OCI-LY3 (cell line): ENCODE measurements around the gene PTPRN2.

Source experiments
- H2AFZ ChIP-seq: fragments of 200-600, 300-600 bp; shearing (Covaris generic); 2 replicates; pipeline ENCODE4 v1.6.0; 2014; ENCODE audit warnings: antibody characterized with exemption, low read depth, low read length
- H3K27ac ChIP-seq: fragments of 200-600, 300-600 bp; sonication (generic); 2 replicates; pipeline ENCODE4 v1.5.1; 2014; ENCODE audit warnings: mild to moderate bottlenecking, low read length, moderate library complexity, mixed read lengths
- H3K27me3 ChIP-seq: fragments of 200-600, 300-600 bp; sonication (generic); 2 replicates; pipeline ENCODE4 v1.6.1; 2014; ENCODE audit warnings: low read depth, low read length, mixed read lengths
- H3K36me3 ChIP-seq: fragments of 200-600, 300-600 bp; sonication (generic); replicated peaks from 2 replicates; pipeline ENCODE3; 2014; ENCODE audit warnings: low read depth, low read length, mixed read lengths
- H3K4me1 ChIP-seq: fragments of 300-600, 200-600 bp; sonication (generic); 2 replicates; pipeline ENCODE4 v1.6.1; 2014; ENCODE audit warnings: low read length, mixed read lengths
- H3K4me2 ChIP-seq: fragments of 200-600, 300-600 bp; sonication (generic); 2 replicates; pipeline ENCODE4 v1.6.1; 2014; ENCODE audit warnings: low read length, mixed read lengths
- H3K4me3 ChIP-seq: fragments of 300-600, 200-600 bp; sonication (generic); 2 replicates; pipeline ENCODE4 v1.5.1; 2014; ENCODE audit warnings: antibody characterized with exemption, mild to moderate bottlenecking, low read length, moderate library complexity
- H3K79me2 ChIP-seq: fragments of 300-600, 200-600 bp; shearing (Covaris generic); 2 replicates; pipeline ENCODE4 v1.6.1; 2014; ENCODE audit warnings: mild to moderate bottlenecking, low read length, mixed read lengths
- H3K9ac ChIP-seq: fragments of 300-600, 200-600 bp; shearing (Covaris generic); 2 replicates; pipeline ENCODE4 v1.6.0; 2014; ENCODE audit warnings: mild to moderate bottlenecking, low read length, moderate library complexity
- H3K9me3 ChIP-seq: fragments of 200-600, 300-600 bp; shearing (Covaris generic); 2 replicates; pipeline ENCODE4 v1.6.1; 2014; ENCODE audit warnings: low read length, mixed read lengths; ENCODE audit not compliant: insufficient read depth
- H4K20me1 ChIP-seq: fragments of 200-600, 300-600 bp; sonication (generic); 2 replicates; pipeline ENCODE4 v1.6.1; 2016; ENCODE audit warnings: low read length, mixed read lengths; ENCODE audit not compliant: insufficient read depth
- EZH2phosphoT487 ChIP-seq: fragments of 200-600 bp; shearing (Covaris generic); IDR thresholded peaks from 2 replicates; pipeline ENCODE4 v1.6.1; 2018; ENCODE audit warnings: antibody characterized with exemption, mixed run types, low read depth
- TF ChIP-seq, protein P1 (sequence below): fragments of 200-600, 300-600 bp; sonication (generic); IDR thresholded peaks from 2 replicates; pipeline ENCODE4 v1.5.1; 2014; ENCODE audit warnings: antibody characterized with exemption, low read length, low read depth

Gene PTPRN2

DNA sequence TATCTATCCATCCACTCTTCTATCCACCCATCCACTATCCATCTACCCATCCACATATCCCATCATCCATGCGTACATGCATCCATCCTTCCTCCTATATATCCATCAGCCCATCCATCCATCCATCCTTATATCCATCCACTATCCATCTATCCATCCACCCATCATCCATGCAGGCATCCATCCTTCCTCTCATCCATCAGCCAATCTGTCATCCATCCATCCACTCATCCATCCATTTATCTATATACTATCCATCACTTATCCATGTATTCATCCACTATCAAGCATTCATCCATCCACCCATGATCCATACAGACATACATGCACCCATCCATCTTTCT is 765.0 kb downstream of the PTPRN2 start:
- Histone ChIP-seq H2AFZ (no peak overlapping the region), H3K9ac (no peak overlapping the region), H3K4me2 (no peak overlapping the region), H3K4me3 (no peak overlapping the region), H3K27me3 (no peaks in the 10 kb centered on the region), H3K36me3 (no peaks in the 10 kb centered on the region), H3K9me3 (no peaks in the 10 kb centered on the region; the same call in 1 of the 2 replicates), H3K4me1 (no peaks in the 10 kb centered on the region), H3K79me2 (no peaks in the 10 kb centered on the region), H3K27ac (no peak overlapping the region), H4K20me1 (no peaks in the 10 kb centered on the region)
- TF ChIP-seq EZH2phosphoT487: no peak
- TF ChIP-seq, protein P1, sequence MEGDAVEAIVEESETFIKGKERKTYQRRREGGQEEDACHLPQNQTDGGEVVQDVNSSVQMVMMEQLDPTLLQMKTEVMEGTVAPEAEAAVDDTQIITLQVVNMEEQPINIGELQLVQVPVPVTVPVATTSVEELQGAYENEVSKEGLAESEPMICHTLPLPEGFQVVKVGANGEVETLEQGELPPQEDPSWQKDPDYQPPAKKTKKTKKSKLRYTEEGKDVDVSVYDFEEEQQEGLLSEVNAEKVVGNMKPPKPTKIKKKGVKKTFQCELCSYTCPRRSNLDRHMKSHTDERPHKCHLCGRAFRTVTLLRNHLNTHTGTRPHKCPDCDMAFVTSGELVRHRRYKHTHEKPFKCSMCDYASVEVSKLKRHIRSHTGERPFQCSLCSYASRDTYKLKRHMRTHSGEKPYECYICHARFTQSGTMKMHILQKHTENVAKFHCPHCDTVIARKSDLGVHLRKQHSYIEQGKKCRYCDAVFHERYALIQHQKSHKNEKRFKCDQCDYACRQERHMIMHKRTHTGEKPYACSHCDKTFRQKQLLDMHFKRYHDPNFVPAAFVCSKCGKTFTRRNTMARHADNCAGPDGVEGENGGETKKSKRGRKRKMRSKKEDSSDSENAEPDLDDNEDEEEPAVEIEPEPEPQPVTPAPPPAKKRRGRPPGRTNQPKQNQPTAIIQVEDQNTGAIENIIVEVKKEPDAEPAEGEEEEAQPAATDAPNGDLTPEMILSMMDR: no peak

DNA sequence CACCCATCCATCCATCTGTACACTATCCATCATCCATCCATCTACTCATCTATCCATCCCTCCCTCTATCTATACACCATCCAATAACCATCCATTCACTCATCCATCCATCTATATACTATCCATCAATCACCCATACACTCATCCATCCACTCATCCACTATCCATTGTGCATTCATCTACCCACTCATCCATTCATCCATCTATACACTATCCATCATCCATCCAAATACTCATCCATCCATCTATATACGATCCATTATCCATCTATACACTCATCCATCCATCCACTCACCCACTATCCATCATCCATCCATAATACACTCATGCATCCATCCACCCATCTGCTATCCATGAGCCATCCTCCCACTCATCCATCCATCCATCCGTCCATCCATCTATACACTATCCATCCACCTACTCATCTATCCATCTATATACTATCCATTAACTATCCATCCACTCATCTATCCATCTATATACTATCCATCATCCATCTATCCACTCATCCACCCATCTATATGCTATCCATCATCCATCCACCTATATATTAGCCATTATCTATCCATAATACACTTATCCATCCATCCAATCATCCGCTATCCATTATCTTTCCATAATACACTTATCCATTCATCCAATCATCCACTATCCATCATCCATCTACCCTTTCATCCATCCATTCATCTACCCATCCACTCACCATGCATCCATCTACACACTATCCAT is 765.5 kb downstream of the PTPRN2 start:
- Histone ChIP-seq H3K36me3 (no peaks in the 10 kb centered on the region), H3K27me3 (no peaks in the 10 kb centered on the region), H3K4me3 (no peak overlapping the region), H3K4me2 (no peak overlapping the region), H3K9ac (no peak overlapping the region), H3K79me2 (no peaks in the 10 kb centered on the region), H4K20me1 (no peaks in the 10 kb centered on the region), H3K4me1 (no peaks in the 10 kb centered on the region), H2AFZ (no peak overlapping the region), H3K9me3 (no peaks in the 10 kb centered on the region; the same call in 1 of the 2 replicates), H3K27ac (no peak overlapping the region)
- no peak for TF ChIP-seq EZH2phosphoT487
- TF ChIP-seq, protein P1: no peak

- no peak overlapping the region for H3K27ac ChIP-seq
- H3K27me3 ChIP-seq: no peaks in the 10 kb centered on the region
- no peak overlapping the region for H2AFZ ChIP-seq
- H3K4me2 ChIP-seq: no peak overlapping the region
- H3K9me3 ChIP-seq: no peaks in the 10 kb centered on the region; the same call in 1 of the 2 replicates
- H3K36me3 ChIP-seq: no peaks in the 10 kb centered on the region
- no peak overlapping the region for H3K9ac ChIP-seq
- no peaks in the 10 kb centered on the region for H3K79me2 ChIP-seq
- no peaks in the 10 kb centered on the region for H3K4me1 ChIP-seq
- no peak overlapping the region for H3K4me3 ChIP-seq
- TF ChIP-seq, protein P1: no peak
- TF ChIP-seq EZH2phosphoT487: no peak
- H4K20me1 ChIP-seq: no peaks in the 10 kb centered on the region
Observed at GRCh38 chr7:157820796-157821195, 766.8 kb downstream of the PTPRN2 start.

- Histone ChIP-seq H3K36me3 (no peaks in the 10 kb centered on the region), H3K27ac (no peak overlapping the region), H4K20me1 (no peaks in the 10 kb centered on the region), H3K4me3 (no peak overlapping the region), H3K9me3 (no peaks in the 10 kb centered on the region; the same call in 1 of the 2 replicates), H3K79me2 (no peaks in the 10 kb centered on the region), H3K4me1 (no peaks in the 10 kb centered on the region), H3K9ac (no peak overlapping the region), H3K4me2 (no peak overlapping the region), H3K27me3 (no peaks in the 10 kb centered on the region), H2AFZ (no peak overlapping the region)
- TF ChIP-seq EZH2phosphoT487: no peak
- TF ChIP-seq, protein P1: no peak
Observed at GRCh38 chr7:157819455-157819807, 768.2 kb downstream of the PTPRN2 start.
